GM18499 (cell line): ENCODE results near the gene ADAM10.
"Not testable (repeated sequence)": the region's sequence is repeated elsewhere in the genome, so short reads cannot be mapped to it uniquely, and the experiment has no call there.

Experiments
- ATAC-seq: cut with Tn5 transposase; IDR thresholded peaks from one replicate; pipeline ENCODE4 v1.9.1; 2021; ENCODE audit warnings: moderate number of reproducible peaks; ENCODE audit not compliant: insufficient read depth, unreplicated experiment

ADAM10 gene

GRCh38 chr15:58749532-58750337, at the start of gene ADAM10:
TSS of gene ADAM10 (minus strand) at chr15:58749707. CDS start at chr15:58749534, 173 bp downstream.
- peak; percentile 57 for ATAC-seq

DNA sequence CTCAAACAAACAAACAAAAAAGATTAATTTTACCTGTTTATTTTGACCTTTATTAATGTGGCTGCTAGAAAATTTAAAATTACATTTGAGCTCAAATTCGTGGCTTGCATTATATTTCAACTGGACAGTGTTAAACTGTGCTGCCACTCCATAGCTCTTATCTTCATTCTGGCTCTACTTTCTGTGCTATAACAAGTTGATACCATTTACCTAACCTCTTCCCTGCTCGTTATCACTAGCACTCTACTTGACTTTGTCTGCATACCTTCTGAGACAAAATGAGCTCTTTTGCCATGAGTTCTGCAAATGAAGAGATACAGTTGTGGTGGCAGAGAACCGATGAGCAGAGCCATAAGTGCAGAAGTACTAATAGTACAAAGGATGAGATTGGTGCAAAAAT, 48.0 kb upstream of the ADAM10 start:
- ATAC-seq, result no peak

- no peak for ATAC-seq
Observed at GRCh38 chr15:58795825-58796224, 46.3 kb upstream of the ADAM10 start.

DNA sequence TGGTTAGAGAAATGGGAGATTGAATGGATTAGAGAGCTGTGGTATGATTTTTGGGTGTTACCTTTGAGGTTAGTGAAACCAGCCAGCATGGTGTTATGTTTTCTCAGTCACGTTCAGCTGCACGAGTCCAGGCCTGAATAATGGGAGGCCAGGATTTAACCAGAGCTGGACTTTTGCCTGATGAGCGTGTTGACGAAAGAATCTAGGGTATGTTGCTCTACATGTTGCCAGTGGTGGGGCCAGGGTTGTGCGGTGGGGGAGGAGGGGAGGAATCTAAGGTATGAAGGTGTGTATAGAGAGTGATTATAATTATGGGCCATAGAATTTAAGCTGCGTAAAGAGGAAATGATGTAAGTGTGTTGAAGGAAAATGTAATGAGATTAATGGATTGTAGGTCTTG, 44.4 kb upstream of the ADAM10 start:
- ATAC-seq, result no peak

GRCh38 chr15:58788056-58788710, 38.7 kb upstream of the ADAM10 start:
- ATAC-seq, result no peak

DNA sequence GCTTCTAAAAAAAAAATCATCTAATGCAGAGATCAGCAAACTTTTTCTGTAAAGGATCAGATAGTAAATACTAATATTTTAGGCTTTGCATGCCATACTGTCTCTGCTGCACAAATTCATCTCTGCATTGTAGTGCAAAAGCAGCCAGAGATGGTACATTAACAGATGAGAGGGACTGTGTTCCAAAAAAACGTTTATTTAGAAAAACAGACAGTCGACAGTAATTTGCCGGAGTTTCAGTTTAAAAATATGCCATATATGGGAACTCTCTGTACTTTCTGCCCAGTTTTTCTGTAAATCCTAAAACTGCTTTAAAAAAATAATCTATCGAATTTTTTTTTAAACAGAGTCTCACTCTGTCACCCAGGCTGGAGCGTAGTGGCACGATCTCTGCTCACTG, 35.8 kb upstream of the ADAM10 start:
- ATAC-seq, result no peak

DNA sequence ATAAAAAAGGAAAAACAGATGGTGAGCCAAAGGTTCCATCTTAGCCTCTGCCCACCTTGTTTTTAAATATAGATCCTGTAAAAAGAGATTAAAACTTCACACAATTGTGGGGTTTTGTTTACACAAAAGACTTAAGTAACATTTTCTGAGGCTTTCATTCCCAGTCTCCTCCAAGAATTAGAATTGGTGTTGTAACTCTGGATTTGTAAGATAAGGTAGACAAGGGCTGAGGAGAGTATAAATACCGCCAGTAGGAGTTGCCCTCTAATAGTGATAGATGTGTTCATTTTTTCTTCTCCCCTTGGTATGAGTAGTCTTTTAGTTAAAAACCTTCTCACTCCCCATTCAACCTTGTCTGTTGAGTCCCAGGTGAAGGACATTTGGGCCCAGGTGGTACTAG, 30.0 kb upstream of the ADAM10 start:
- no peak for ATAC-seq

GRCh38 chr15:58777107-58777506, 27.6 kb upstream of the ADAM10 start:
- peak; percentile 54 for ATAC-seq

- ATAC-seq, result no peak
Observed at GRCh38 chr15:58775402-58775801, 25.9 kb upstream of the ADAM10 start.

- no peak for ATAC-seq
Observed at GRCh38 chr15:58773024-58773423, 23.5 kb upstream of the ADAM10 start.

DNA sequence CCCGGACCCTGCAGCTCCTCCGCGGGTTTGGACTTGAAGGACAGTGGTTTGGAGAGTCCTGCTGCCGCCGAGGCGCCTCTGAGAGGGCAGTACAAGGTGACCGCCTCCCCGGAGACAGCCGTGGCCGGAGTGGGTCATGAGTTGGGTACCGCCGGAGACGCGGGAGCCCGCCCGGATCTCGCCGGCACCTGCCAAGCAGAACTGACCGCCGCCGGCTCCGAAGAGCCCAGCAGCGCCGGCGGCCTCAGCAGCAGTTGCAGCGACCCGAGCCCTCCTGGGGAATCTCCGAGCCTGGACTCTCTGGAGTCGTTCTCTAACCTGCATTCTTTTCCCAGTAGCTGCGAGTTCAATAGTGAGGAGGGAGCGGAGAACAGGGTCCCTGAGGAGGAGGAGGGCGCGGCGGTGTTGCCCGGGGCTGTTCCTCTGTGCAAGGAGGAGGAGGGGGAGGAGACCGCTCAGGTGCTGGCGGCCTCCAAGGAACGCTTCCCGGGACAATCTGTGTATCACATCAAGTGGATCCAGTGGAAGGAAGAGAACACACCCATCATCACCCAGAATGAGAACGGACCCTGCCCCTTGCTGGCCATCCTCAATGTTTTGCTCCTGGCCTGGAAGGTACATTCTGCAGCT, 22.2 kb upstream of the ADAM10 start:
- peak; percentile 5 for ATAC-seq

DNA sequence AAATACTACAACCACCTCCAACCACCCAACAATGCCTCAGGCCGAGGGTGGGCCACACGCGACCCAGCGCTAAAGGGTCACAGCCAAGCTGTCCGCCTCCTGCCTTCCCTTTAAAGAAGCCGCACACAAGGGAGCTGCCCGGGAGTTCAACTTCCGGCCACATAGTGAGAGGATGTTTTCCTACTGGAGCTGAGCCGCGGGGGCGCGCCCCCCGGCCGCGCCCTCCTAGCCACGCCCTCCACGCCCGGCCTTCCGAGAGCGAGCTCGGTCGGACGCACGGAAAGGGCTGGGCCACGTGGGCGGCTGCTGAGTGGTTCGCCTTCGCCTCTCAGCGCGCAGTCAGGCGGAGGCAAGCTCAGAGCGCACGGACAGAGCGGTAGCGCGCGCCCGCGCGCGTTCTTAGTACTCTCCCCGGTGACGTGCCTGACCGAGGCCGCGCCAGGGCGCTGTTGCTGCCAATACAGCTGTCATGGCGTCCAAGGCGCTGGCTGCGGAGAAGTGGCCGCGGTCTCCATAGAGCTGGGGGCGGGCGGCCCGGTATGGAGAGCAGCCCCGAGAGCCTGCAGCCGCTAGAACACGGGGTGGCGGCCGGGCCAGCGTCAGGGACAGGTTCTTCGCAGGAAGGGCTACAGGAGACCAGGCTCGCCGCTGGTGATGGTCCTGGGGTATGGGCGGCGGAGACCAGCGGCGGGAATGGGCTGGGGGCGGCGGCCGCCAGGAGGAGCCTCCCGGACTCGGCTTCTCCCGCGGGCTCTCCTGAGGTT, 21.5 kb upstream of the ADAM10 start, which contains the start of gene MINDY2:
MINDY2 (plus strand) TSS at position 446 of the 764 bp plus-strand sequence; CDS start at position 540, 94 bp downstream.
- peak; percentile 79 for ATAC-seq

DNA sequence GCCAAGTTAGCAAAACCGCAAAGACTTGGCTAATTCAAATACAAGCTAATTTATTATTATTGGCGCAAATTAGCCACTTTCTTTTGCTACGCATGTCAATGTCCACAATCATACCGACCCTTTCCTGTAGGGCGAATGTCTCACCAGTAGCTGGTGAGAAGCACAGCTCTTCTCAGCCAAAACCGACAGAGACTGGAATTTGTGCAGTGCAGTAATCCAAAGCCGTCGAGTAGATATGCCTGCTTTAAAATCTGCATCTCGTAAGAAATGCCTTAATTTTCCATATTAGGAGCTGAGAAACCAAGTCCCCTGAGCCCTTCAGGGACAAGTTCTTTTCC, 21.0 kb upstream of the ADAM10 start:
- ATAC-seq, result peak; percentile 15

DNA sequence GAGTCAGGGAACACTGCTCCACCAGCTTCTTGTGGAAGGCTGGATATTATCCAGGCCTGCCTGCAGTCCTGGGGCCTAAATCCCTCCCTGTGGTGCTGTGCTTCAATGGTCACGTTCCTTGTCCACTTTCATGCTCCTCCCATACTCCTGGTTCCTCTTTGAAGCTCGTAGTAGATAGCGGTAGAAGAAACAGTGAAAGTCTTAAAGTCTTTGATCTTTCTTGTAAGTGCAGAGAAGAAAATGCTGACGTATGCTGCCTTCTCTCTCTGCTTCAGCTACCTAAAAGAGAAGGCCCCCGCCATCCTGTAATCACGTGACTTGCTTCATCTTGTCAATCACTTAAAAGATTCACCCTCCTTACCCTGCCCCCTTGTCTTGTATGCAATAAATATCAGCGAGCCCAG, 19.1 kb upstream of the ADAM10 start:
- ATAC-seq, result not testable (repeated sequence)

DNA sequence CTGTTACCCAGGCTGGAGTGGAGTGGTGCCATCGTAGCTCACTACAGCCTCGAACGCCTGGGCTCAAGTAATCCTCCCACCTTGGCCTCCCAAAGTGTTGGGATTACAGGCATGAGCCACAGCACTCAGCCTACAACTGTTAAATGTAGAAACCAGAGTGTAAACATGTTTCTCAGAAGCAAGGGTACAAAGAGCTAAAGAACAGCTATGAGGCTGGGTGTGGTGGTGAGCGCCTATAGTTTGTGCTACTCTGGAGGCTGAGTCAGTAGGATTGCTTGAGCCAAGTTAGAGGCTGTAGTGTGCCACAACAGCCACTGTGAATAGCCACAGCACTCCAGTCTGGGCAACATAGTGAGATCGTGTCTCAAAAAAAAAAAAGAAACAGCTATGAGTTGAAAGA, 16.8 kb upstream of the ADAM10 start:
- ATAC-seq, result no peak

DNA sequence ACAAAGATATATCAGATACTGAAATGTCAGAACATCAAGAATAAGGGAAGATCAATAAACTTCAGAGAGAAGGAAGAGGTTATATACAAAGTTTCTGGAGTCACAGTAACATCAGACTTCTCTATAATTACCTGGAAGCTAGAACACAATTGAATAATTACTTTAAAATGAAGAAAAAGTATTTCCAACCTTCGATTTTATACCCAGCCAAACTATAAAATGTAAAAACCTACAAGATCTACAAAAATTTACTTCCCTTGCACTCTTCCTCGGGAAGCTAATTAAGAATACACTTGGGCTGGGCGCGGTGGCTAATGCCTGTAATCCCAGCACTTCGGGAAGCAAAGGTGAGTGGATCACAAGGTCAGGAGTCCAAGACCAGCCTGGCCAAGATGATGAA, 15.0 kb upstream of the ADAM10 start:
- ATAC-seq, result no peak

- ATAC-seq, result no peak
Observed at GRCh38 chr15:58762731-58763130, 13.2 kb upstream of the ADAM10 start.

- no peak for ATAC-seq
Observed at GRCh38 chr15:58762285-58762684, 12.8 kb upstream of the ADAM10 start.

DNA sequence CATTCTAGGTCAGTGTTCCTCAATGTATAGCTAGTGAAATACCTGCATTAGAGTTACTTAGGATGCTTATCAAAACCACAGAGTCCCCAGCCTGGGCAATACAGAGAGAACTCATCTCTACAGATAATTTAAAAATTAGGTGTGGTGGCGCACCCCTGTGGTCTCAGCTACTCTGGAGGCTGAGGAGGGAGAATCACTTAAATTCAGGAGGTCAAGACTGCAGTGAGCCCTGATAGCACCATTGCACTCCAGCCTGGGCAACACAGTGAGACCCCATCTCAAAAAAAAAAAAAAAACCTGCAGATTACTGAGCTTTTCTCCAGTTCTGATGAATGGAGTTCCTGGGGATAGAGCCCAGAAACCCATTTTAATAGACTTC, 11.5 kb upstream of the ADAM10 start:
- no peak for ATAC-seq

GRCh38 chr15:58760385-58761009, 11.0 kb upstream of the ADAM10 start:
- ATAC-seq, result no peak
